H1 (cell line): ENCODE data around the gene SMYD5. TPM values are rescaled to one million over a fixed set of nuclear protein-coding genes. Genes with fewer than 3 reads are reported as not detected.

Source experiments
- CTCF ChIA-PET: fragments of 300-600 bp; sonication (Branson Sonifier 250); formaldehyde crosslinking; loops from one replicate; lab custom pipeline; 2021; ENCODE audit not compliant: partially characterized antibody; lab: Charles Lee
- POLR2A ChIA-PET: fragments of 300-600 bp; sonication (Branson Sonifier 250); formaldehyde crosslinking; loops from one replicate; lab custom pipeline; 2021; ENCODE audit warnings: inconsistent platforms; ENCODE audit not compliant: partially characterized antibody; lab: Charles Lee
- DNase-seq, 2 experiments: peaks; one replicate each; pipeline versions ENCODE4 v3.0.0 to v3.0.0-alpha.2; 2010 to 2022; ENCODE audit warnings: low spot score in 2 of 2, low read depth in 1 of 2, mixed read lengths in 1 of 2
- FAIRE-seq: peaks from 2 replicates; lab custom pipeline; 2011; peaks lifted over from hg19 to GRCh38; lab: Jason Lieb, UNC
- H2AFZ ChIP-seq: 2 replicates; pipeline ENCODE4 v1.8.1; 2012; ENCODE audit warnings: low read length, inconsistent platforms
- H2AK5ac ChIP-seq: 2 replicates; pipeline ENCODE4 v1.6.1; 2013; ENCODE audit warnings: low read depth, low read length
- H2BK120ac ChIP-seq: replicated peaks from 2 replicates; pipeline ENCODE3; 2013; ENCODE audit warnings: low read depth, low read length, inconsistent platforms
- H2BK12ac ChIP-seq: 2 replicates; pipeline ENCODE4 v1.6.1; 2013; ENCODE audit warnings: low read depth, low read length
- H2BK15ac ChIP-seq: 2 replicates; pipeline ENCODE4 v1.6.1; 2013; ENCODE audit warnings: low read length
- H2BK20ac ChIP-seq: 2 replicates; pipeline ENCODE4 v1.6.1; 2013; ENCODE audit warnings: low read length
- H2BK5ac ChIP-seq: 2 replicates; pipeline ENCODE4 v1.6.1; 2013; ENCODE audit warnings: low read depth, low read length
- H3K14ac ChIP-seq: 2 replicates; pipeline ENCODE4 v1.6.1; 2013; ENCODE audit warnings: inconsistent platforms; ENCODE audit not compliant: insufficient read length
- H3K18ac ChIP-seq: 2 replicates; pipeline ENCODE4 v1.6.1; 2013; ENCODE audit warnings: low read length; ENCODE audit errors: extremely low read depth
- H3K23ac ChIP-seq: 2 replicates; pipeline ENCODE4 v1.6.1; 2013; ENCODE audit warnings: inconsistent platforms; ENCODE audit not compliant: insufficient read length
- H3K23me2 ChIP-seq: 2 replicates; pipeline ENCODE4 v1.6.1; 2013; ENCODE audit warnings: low read depth, low read length
- H3K27ac ChIP-seq: 2 replicates; pipeline ENCODE4 v1.6.1; 2011; ENCODE audit warnings: low read depth, low read length, inconsistent platforms
- H3K27me3 ChIP-seq, 4 experiments: replicated peaks in 1 of 4; 1 replicate in 1 of 4; 2 replicates in 3 of 4; pipeline versions ENCODE4 v1.6.1 to v1.8.1; 2011 to 2013; ENCODE audit warnings: low read length in 3 of 4, mild to moderate bottlenecking in 3 of 4, inconsistent platforms in 2 of 4, mixed read lengths in 2 of 4, moderate library complexity in 1 of 4; ENCODE audit not compliant: control insufficient read depth in 3 of 4, insufficient read depth in 3 of 4; ENCODE audit errors: extremely low read depth in 1 of 4
- H3K36me3 ChIP-seq, 4 experiments: 2 replicates each; pipeline versions ENCODE4 v1.6.1 to v1.8.1; 2011 to 2013; ENCODE audit warnings: mild to moderate bottlenecking in 4 of 4, low read length in 3 of 4, moderate library complexity in 2 of 4, control low read depth in 1 of 4, inconsistent platforms in 1 of 4; ENCODE audit not compliant: insufficient read depth in 4 of 4, control insufficient read depth in 2 of 4
- H3K4ac ChIP-seq: replicated peaks from 2 replicates; pipeline ENCODE3; 2013; ENCODE audit warnings: low read length, low read depth, mixed read lengths, inconsistent platforms; ENCODE audit not compliant: insufficient read length
- H3K4me1 ChIP-seq, 4 experiments: replicated peaks in 1 of 4; 1 replicate in 1 of 4; 2 replicates in 3 of 4; pipeline versions ENCODE4 v1.6.1 to v1.8.1; 2011 to 2013; ENCODE audit warnings: low read length in 3 of 4, inconsistent platforms in 2 of 4, mixed read lengths in 1 of 4; ENCODE audit not compliant: insufficient read depth in 4 of 4, control insufficient read depth in 3 of 4
- H3K4me2 ChIP-seq, 2 experiments: 2 replicates each; pipeline versions ENCODE4 v1.6.1 to v1.8.1; 2011 to 2013; ENCODE audit warnings: low read depth in 2 of 2, low read length in 2 of 2, control low read depth in 1 of 2, inconsistent platforms in 1 of 2, mild to moderate bottlenecking in 1 of 2; ENCODE audit not compliant: insufficient read depth in 1 of 2
- H3K4me3 ChIP-seq, 4 experiments: fragments of 200-600, 300-600 bp in 1 of 4; sonication (generic), shearing (Covaris generic), sonication (Bioruptor Twin) in 1 of 4; 2 replicates each; pipeline versions ENCODE4 v1.5.1 to v1.8.1; 2011 to 2016; ENCODE audit warnings: low read length in 4 of 4, low read depth in 3 of 4, control low read depth in 2 of 4, inconsistent platforms in 2 of 4, mild to moderate bottlenecking in 2 of 4, mixed read lengths in 1 of 4, moderate library complexity in 1 of 4; ENCODE audit not compliant: insufficient read depth in 2 of 4; ENCODE audit errors: extremely low read depth in 1 of 4
- H3K56ac ChIP-seq: replicated peaks from 2 replicates; pipeline ENCODE3; 2013; ENCODE audit warnings: low read depth, mild to moderate bottlenecking, mixed read lengths, low read length, inconsistent platforms; ENCODE audit not compliant: insufficient read length
- H3K79me1 ChIP-seq: 2 replicates; pipeline ENCODE4 v1.6.1; 2013; ENCODE audit warnings: low read depth, low read length, control low read depth
- H3K79me2 ChIP-seq, 2 experiments: 2 replicates each; pipeline versions ENCODE4 v1.6.1 to v1.8.1; 2012 to 2013; ENCODE audit warnings: low read length in 2 of 2, mild to moderate bottlenecking in 2 of 2, inconsistent platforms in 1 of 2; ENCODE audit not compliant: insufficient read depth in 2 of 2, control insufficient read depth in 1 of 2
- H3K9ac ChIP-seq, 4 experiments: replicated peaks in 1 of 4; 1 replicate in 1 of 4; 2 replicates in 3 of 4; pipeline versions ENCODE4 v1.6.1 to v1.8.1; 2011 to 2013; ENCODE audit warnings: low read depth in 3 of 4, low read length in 3 of 4, control low read depth in 2 of 4, mild to moderate bottlenecking in 2 of 4, moderate library complexity in 2 of 4, inconsistent platforms in 1 of 4; ENCODE audit errors: extremely low read depth in 1 of 4
- H3K9me3 ChIP-seq, 2 experiments: 2 replicates each; pipeline versions ENCODE4 v1.6.1 to v1.8.1; 2012 to 2013; ENCODE audit warnings: mild to moderate bottlenecking in 2 of 2, moderate library complexity in 2 of 2, control low read depth in 1 of 2, inconsistent platforms in 1 of 2, low read depth in 1 of 2, low read length in 1 of 2, mixed read lengths in 1 of 2; ENCODE audit not compliant: insufficient read depth in 2 of 2
- H4K20me1 ChIP-seq, 2 experiments: replicated peaks in 1 of 2; 2 replicates each; pipeline versions ENCODE3 to v1.8.1; 2011 to 2013; ENCODE audit warnings: inconsistent platforms in 2 of 2, low read length in 2 of 2, mild to moderate bottlenecking in 1 of 2; ENCODE audit not compliant: insufficient read depth in 2 of 2, control insufficient read depth in 1 of 2
- H4K5ac ChIP-seq: 2 replicates; pipeline ENCODE4 v1.6.1; 2013; ENCODE audit warnings: low read length, low read depth, mixed read lengths, inconsistent platforms; ENCODE audit not compliant: insufficient read length
- H4K8ac ChIP-seq: 2 replicates; pipeline ENCODE4 v1.8.0; 2013; ENCODE audit warnings: mild to moderate bottlenecking, moderate library complexity, low read length, inconsistent platforms; ENCODE audit not compliant: insufficient read depth; ENCODE audit errors: extremely low read depth
- H4K91ac ChIP-seq: replicated peaks from 2 replicates; pipeline ENCODE3; 2013; ENCODE audit warnings: low read length, mixed read lengths, inconsistent platforms; ENCODE audit not compliant: insufficient read length
- BACH1 ChIP-seq: IDR thresholded peaks from 2 replicates; pipeline ENCODE4 v1.6.1; 2012; ENCODE audit warnings: low read length, improper control_type of control experiment
- CBX5 ChIP-seq: fragments of 300-800, 300-1000 bp; sonication (generic); IDR thresholded peaks from 2 replicates; pipeline ENCODE4 v1.7.1; 2016; ENCODE audit warnings: antibody characterized with exemption, low read length, low read depth
- GTF2F1 ChIP-seq: IDR thresholded peaks from 2 replicates; pipeline ENCODE4 v1.6.1; 2012; ENCODE audit warnings: low read depth, low read length, improper control_type of control experiment, borderline replicate concordance
- MAFK ChIP-seq: IDR thresholded peaks from 2 replicates; pipeline ENCODE4 v1.6.1; 2012; ENCODE audit warnings: low read depth, mild to moderate bottlenecking, improper control_type of control experiment, low read length
- PHF8 ChIP-seq: fragments of 200-600 bp; sonication (generic); conservative IDR thresholded peaks from 2 replicates; pipeline ENCODE4 v1.7.1; 2012; ENCODE audit warnings: low read depth, mild to moderate bottlenecking, inconsistent platforms, low read length, moderate library complexity
- SIRT6 ChIP-seq: IDR thresholded peaks from one replicate; pipeline ENCODE4 v1.7.1; 2012; ENCODE audit warnings: low read length, inconsistent platforms
- WGBS, 2 experiments: shearing (Covaris generic) in 1 of 2; methylation state at CpG; one replicate each; pipeline versions ENCODE4 v1.1.6 to v1.1.7; 2013 to 2015; ENCODE audit warnings: low lambda C conversion rate in 2 of 2, mixed read lengths in 2 of 2, inconsistent platforms in 1 of 2, low coverage in 1 of 2, missing lambda C conversion rate in 1 of 2; ENCODE audit not compliant: insufficient replicate concordance in 2 of 2, insufficient coverage in 1 of 2, insufficient read length in 1 of 2; ENCODE audit errors: extremely low coverage in 1 of 2, missing lambda C conversion rate in 1 of 2; 5-methylcytosine and 5-hydroxymethylcytosine counted together
- polyA plus RNA-seq, 7 experiments: library from polyadenylated mRNA; depleted of rRNA in 3 of 7; stranded (reverse) in 5 of 7; unstranded in 2 of 7; fragments of >200 nt in 5 of 7; fragments of 200-250 nt in 2 of 7; gene quantifications; 1 replicate in 5 of 7; 2 replicates in 1 of 7; 4 replicates in 1 of 7; pipeline versions ENCODE4 v1.2.1 to v1.2.3, GENCODE V29; 2011 to 2013; ENCODE audit warnings: missing spikeins in 2 of 7, mixed read lengths in 2 of 7
- total RNA-seq: library from RNA; stranded (reverse); fragmentation: NEBNext Ultra II Directional; extraction: Animal tissue kit (Norgen Biotek cat#: 25700); gene quantifications from 2 replicates; pipeline ENCODE4 v1.2.1, GENCODE V29; 2021

The SMYD5 gene
- total and polyA plus RNA-seq, 2 of the 8 experiments (the other 6 are each of a cell fraction or from before 2014, with no cell fraction given): 35.2 to 56.7 TPM

DNA sequence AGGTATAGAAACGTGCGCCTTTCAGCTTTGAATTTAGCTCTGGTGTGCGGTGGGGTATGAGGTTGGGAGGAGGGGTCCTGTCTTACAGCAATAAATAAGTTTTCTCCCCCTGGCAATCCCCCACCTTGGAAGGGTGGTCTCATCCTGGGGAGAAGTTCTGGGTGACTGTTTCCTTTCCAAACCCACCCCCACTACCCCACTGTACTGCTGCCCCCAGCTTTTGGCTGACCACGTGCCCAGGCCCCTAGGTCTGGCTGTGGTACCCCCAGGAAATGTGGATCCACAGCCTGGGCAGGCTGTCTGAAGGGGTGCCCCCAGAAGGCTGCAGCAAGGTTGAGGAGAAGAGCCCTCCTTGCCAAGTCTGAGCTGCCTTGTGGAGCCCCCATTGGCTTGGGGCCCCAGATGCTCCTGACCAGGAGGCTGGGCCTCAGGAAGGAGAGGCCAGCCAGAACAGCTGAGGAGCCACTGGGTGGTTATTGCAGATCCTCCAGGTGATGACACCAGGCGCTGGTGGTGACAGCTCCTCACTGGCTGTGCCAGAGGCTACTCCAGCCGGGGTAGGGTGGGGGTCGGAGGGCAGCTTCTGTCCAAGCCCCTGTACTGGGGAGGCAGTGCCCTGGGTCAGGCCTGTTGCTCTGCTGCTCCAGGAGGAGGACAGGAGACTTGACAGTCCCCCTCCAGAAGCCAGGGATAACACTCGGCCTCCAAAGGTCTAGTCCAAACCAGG lies 44.3 kb downstream of the SMYD5 start:
- Histone ChIP-seq H3K9me3 (no peaks in the 10 kb centered on the region), H3K27ac (no peak overlapping the region), H3K79me1 (no peaks in the 10 kb centered on the region), H3K56ac (no peak overlapping the region), H2AK5ac (no peak overlapping the region), H3K79me2 (no peaks in the 10 kb centered on the region), H2BK12ac (no peak overlapping the region), H3K23me2 (no peaks in the 10 kb centered on the region), H3K36me3 (peaks cover 3 to 31% (median 13%) of the 10 kb centered on the region in 4 experiments; a peak in 6 of 8 replicates), H2BK20ac (no peak overlapping the region), H3K18ac (no peak overlapping the region), H3K23ac (no peak overlapping the region), H2AFZ (no peak overlapping the region), H3K4me2 (no peak overlapping the region), H2BK15ac (no peak overlapping the region), H3K27me3 (no peaks in the 10 kb centered on the region), H2BK5ac (no peak overlapping the region), H3K4me1 (peaks cover 0 to 12% (median 4%) of the 10 kb centered on the region in 4 experiments; a peak in 3 of 7 replicates), H3K4me3 (no peak overlapping the region), H4K91ac (no peak overlapping the region), H4K8ac (no peak overlapping the region), H3K14ac (no peak overlapping the region), H4K5ac (no peak overlapping the region), H3K4ac (no peak overlapping the region), H3K9ac (no peak overlapping the region), H2BK120ac (no peak overlapping the region), H4K20me1 (peaks cover 17 to 20% of the 10 kb centered on the region in 2 experiments)
- WGBS, 2 experiments: 88% methylated on average over 7 of the region's 8 CpGs; no CpG with 5 or more reads in 1 of the 2 experiments
- TF ChIP-seq PHF8 (no peak), SIRT6 (no peak), GTF2F1 (no peak), CBX5 (no peak), BACH1 (no peak), MAFK (no peak)
- DNase-seq (no peak), FAIRE-seq (no peak)
- ChIA-PET POLR2A (interaction anchor here (0.9 to 5.1 kb wide), 7 partner anchors 9 to 33 kb away, joined by 3 to 53 read pairs (median 3); partner anchors contain the start of genes CCT7, FBXO41 and PRADC1), CTCF (interaction anchor here (0.6 to 7.0 kb wide), 12 partner anchors 8 to 1321 kb away, joined by 3 to 51 read pairs (median 4); partner anchors contain the start of genes CCT7, EGR4, PRADC1 and SMYD5)
